ENCODE results near the gene ZSWIM8. TPM values are rescaled to one million over a fixed set of nuclear protein-coding genes. Genes with fewer than 3 reads are reported as not detected.
A peak's percentile ranks its signal among the peaks of the same experiment; 100 is the strongest.

The ZSWIM8 gene
- total and polyA plus RNA-seq, 4 experiments from 2014 or later, result 4.5 to 100 (median 58.9) TPM

DNA sequence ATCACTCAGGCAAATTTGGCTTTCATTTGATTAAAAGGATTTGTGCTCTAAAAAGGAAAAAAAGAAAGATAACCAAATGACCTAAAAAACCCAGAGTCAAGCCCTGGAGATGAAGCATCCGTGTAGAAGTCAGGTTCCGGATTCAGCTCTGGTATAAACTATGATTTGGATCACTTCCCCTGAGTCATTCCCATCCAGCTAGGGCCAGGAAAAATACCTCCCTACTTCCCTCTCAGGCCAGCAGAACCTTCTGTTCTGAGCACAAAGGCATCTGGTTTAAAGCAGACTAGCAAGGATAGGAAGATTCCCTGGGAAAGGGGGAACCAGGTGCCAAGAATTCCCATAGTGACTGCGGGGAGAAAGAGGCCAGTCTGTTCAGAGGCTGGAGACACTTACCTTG, 51.7 kb downstream of the ZSWIM8 start:
- intact Hi-C loops (cut with micrococcal nuclease), result no loop called here
- CTCF ChIA-PET (ENCODE audit: partially characterized antibody), result interaction anchor here (0.9 to 3.8 kb wide), 2 partner anchors 9 to 43 kb away, joined by 3 to 20 read pairs; no protein-coding TSS in a partner anchor
- Mint-ChIP-seq H3K27me3 (no peaks in the 10 kb centered on the region), H3K36me3 (peaks cover 35 to 61% of the 10 kb centered on the region in 2 donors), H3K27ac (peak overlapping the region in 3 of 7 donors; percentile 4 to 42 (median 42)), H3K9me3 (no peaks in the 10 kb centered on the region), H3K4me1 (no peaks in the 10 kb centered on the region), H3K4me3 (no peak overlapping the region)
- H3K36me3 ChIP-seq (ENCODE audit: insufficient read depth, low read length), result peaks cover 59% of the 10 kb centered on the region
- DNase-seq, result no peak
- no peak overlapping the region for H3K4me3 ChIP-seq (ENCODE audit: low read length in 2 of 2)
- POLR2A ChIA-PET (ENCODE audit: partially characterized antibody), result interaction anchor here (1.2 kb wide), 1 partner anchor 43 kb away, joined by 3 read pairs; no protein-coding TSS in a partner anchor
- H3K27me3 ChIP-seq (ENCODE audit: insufficient read depth, low read length), result no peaks in the 10 kb centered on the region
- no peak overlapping the region for H3K27ac ChIP-seq (ENCODE audit: low read depth, low read length)
- H3K4me1 ChIP-seq (ENCODE audit: insufficient read depth, low read length), result no peaks in the 10 kb centered on the region
- no peaks in the 10 kb centered on the region for H3K9me3 ChIP-seq (ENCODE audit: control insufficient read depth in 1 of 2, low read length in 2 of 2)

DNA sequence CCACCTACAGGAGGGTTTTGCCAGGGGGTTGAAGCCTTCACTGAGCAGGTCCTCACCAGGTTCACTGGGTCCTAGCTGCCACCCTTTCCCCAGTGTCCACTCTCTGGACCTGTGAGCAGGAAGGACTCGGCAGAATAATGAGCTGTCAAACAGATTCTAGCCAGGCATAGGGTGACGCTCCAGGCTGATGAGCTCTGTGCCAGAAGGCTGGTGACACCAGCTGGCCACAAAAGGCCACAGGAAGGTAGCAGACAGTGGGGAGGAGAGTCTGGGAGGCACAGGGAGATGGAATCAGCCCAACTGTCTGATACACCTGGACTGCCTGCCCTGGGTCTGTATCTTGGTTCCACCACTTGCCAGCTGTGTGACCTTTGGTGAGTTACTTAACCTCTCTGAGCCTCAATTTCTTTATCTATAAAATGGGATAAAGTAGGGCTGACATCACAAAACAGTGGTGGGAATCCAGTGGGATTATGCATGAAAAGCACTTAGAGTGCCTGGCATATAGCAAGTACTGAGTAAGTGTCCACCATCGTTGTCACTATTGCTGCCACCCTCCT, 52.7 kb downstream of the ZSWIM8 start:
- Histone ChIP-seq H3K36me3 (ENCODE audit: insufficient read depth, low read length) (peaks cover 69% of the 10 kb centered on the region), H3K4me1 (ENCODE audit: insufficient read depth, low read length) (no peaks in the 10 kb centered on the region), H3K27me3 (ENCODE audit: insufficient read depth, low read length) (no peaks in the 10 kb centered on the region), H3K9me3 (ENCODE audit: control insufficient read depth in 1 of 2, low read length in 2 of 2) (no peaks in the 10 kb centered on the region), H3K27ac (ENCODE audit: low read depth, low read length) (no peak overlapping the region), H3K4me3 (ENCODE audit: low read length in 2 of 2) (no peak overlapping the region)
- no peaks in the 10 kb centered on the region for H3K27me3 Mint-ChIP-seq
- intact Hi-C loops (cut with micrococcal nuclease), result no loop called here
- H3K9me3 Mint-ChIP-seq, result no peaks in the 10 kb centered on the region
- ChIA-PET POLR2A (ENCODE audit: partially characterized antibody) (interaction anchor here (1.0 kb wide), 1 partner anchor 37 kb away, joined by 3 read pairs; the partner anchor contains the start of gene CAMK2G), CTCF (ENCODE audit: partially characterized antibody) (interaction anchor here (1.0 to 3.8 kb wide), 4 partner anchors 11 to 98 kb away, joined by 3 to 20 read pairs (median 5); no protein-coding TSS in a partner anchor)
- peak overlapping the region in 2 of 7 donors; percentile 37 to 79 for H3K27ac Mint-ChIP-seq
- peaks cover 35 to 69% of the 10 kb centered on the region in 2 donors for H3K36me3 Mint-ChIP-seq
- DNase-seq, result no peak
- no peaks in the 10 kb centered on the region for H3K4me1 Mint-ChIP-seq
- no peak overlapping the region for H3K4me3 Mint-ChIP-seq

DNA sequence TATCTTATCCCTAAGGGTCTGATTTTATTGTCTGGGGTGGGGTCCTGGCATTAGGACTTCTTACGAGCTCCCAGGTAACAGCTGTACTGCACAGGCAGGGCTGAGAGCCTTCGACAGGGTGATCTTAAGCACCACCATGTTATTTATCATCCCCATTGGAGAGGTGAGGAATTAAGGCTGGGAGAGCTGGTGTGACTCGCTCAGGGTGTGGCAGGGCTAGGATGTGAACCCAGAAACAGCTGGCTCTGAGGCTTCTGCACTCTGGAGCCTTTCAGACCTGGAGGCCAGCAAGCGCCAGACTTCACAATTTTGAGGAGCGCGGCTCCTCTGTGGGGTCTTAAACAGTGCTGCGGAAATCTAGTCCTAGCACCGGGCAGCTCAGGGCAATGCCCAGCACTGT, 53.4 kb downstream of the ZSWIM8 start:
- Mint-ChIP-seq H3K4me1 (no peaks in the 10 kb centered on the region), H3K27ac (peak overlapping the region in 3 of 7 donors; percentile 37 to 58 (median 46)), H3K4me3 (no peak overlapping the region), H3K36me3 (peaks cover 42 to 75% of the 10 kb centered on the region in 2 donors), H3K27me3 (no peaks in the 10 kb centered on the region), H3K9me3 (no peaks in the 10 kb centered on the region)
- H3K9me3 ChIP-seq (ENCODE audit: control insufficient read depth in 1 of 2, low read length in 2 of 2), result no peaks in the 10 kb centered on the region
- CTCF ChIA-PET (ENCODE audit: partially characterized antibody), result interaction anchor here (1.0 to 3.8 kb wide), 4 partner anchors 10 to 97 kb away, joined by 3 to 20 read pairs (median 5); no protein-coding TSS in a partner anchor
- H3K27ac ChIP-seq (ENCODE audit: low read depth, low read length), result no peak overlapping the region
- POLR2A ChIA-PET (ENCODE audit: partially characterized antibody), result interaction anchor here (1.0 kb wide), 1 partner anchor 36 kb away, joined by 3 read pairs; the partner anchor contains the start of gene CAMK2G
- H3K4me3 ChIP-seq (ENCODE audit: low read length in 2 of 2), result no peak overlapping the region
- no peaks in the 10 kb centered on the region for H3K27me3 ChIP-seq (ENCODE audit: insufficient read depth, low read length)
- no peak for DNase-seq
- intact Hi-C loops (cut with micrococcal nuclease), result no loop called here
- H3K36me3 ChIP-seq (ENCODE audit: insufficient read depth, low read length), result peaks cover 69% of the 10 kb centered on the region
- no peaks in the 10 kb centered on the region for H3K4me1 ChIP-seq (ENCODE audit: insufficient read depth, low read length)

DNA sequence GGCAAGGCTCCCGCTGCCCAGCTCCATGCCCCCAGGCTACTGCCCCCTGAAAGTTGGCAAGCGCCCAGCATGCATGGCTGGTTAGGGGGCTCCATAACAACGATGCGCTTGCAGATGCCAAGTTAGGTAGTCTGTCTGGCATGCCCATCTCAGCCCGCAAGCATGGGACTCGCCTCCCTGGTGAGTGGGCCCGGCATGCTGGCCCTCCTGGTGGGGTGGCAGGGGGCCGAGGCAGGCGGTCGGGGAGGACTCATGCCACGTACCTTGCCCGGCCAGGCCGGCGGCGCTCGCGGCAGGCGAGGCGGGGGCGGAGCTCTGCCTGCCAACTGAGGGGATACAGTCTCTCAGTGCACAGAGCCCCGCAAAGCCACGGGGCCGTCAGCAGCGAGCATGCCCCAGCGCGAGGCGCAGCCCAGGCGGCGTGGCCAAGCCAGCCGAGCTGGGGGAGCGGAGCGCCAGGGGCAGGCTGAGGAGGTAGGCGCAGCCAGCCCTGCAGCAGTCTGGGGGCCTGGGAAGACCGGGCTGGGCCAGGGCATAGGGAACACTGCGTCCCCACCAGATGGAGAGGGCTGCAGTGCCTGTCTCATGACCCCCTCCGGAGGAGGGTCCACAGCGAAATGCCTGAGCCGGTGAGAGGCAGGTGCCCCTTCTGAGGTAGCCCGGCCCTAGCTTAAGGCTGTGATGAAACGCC, 54.0 kb downstream of the ZSWIM8 start:
- no peak for DNase-seq
- H3K4me1 Mint-ChIP-seq, result no peaks in the 10 kb centered on the region
- intact Hi-C loops (cut with micrococcal nuclease), result no loop called here
- no peak overlapping the region for H3K4me3 ChIP-seq (ENCODE audit: low read length in 2 of 2)
- H3K36me3 ChIP-seq (ENCODE audit: insufficient read depth, low read length), result peaks cover 69% of the 10 kb centered on the region
- no peak overlapping the region for H3K4me3 Mint-ChIP-seq
- H3K27ac Mint-ChIP-seq, result no peak overlapping the region
- no peaks in the 10 kb centered on the region for H3K27me3 ChIP-seq (ENCODE audit: insufficient read depth, low read length)
- CTCF ChIA-PET (ENCODE audit: partially characterized antibody), result interaction anchor here (1.0 to 3.8 kb wide), 5 partner anchors 10 to 47 kb away, joined by 3 to 20 read pairs (median 7); no protein-coding TSS in a partner anchor
- no peaks in the 10 kb centered on the region for H3K9me3 ChIP-seq (ENCODE audit: control insufficient read depth in 1 of 2, low read length in 2 of 2)
- no peaks in the 10 kb centered on the region for H3K4me1 ChIP-seq (ENCODE audit: insufficient read depth, low read length)
- H3K27ac ChIP-seq (ENCODE audit: low read depth, low read length), result no peak overlapping the region
- no peaks in the 10 kb centered on the region for H3K27me3 Mint-ChIP-seq
- no peaks in the 10 kb centered on the region for H3K9me3 Mint-ChIP-seq
- POLR2A ChIA-PET (ENCODE audit: partially characterized antibody), result interaction anchor here (1.0 kb wide), 1 partner anchor 35 kb away, joined by 3 read pairs; the partner anchor contains the start of gene CAMK2G
- H3K36me3 Mint-ChIP-seq, result peaks cover 40 to 73% of the 10 kb centered on the region in 2 donors

DNA sequence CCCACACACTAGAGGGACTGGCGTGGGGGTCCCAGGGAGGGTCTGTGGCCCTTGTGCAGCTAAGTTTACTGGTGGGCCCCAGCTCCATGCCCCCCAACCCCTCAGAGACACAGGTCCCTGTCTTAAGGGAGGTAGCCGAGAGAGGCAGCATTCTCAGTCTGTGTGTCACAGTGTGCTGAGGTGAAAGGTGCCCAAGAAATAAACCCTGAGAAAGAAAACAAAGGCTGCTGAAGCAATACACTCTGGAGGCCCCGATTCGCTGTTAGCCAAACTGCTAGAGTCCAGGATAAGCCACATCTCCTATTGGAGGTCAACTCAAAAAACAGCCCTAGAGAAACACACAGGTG, 54.6 kb downstream of the ZSWIM8 start:
- ChIA-PET POLR2A (ENCODE audit: partially characterized antibody) (no interaction called here), CTCF (ENCODE audit: partially characterized antibody) (interaction anchor here (1.0 to 1.8 kb wide), 3 partner anchors 10 to 46 kb away, joined by 3 to 8 read pairs (median 4); no protein-coding TSS in a partner anchor)

DNA sequence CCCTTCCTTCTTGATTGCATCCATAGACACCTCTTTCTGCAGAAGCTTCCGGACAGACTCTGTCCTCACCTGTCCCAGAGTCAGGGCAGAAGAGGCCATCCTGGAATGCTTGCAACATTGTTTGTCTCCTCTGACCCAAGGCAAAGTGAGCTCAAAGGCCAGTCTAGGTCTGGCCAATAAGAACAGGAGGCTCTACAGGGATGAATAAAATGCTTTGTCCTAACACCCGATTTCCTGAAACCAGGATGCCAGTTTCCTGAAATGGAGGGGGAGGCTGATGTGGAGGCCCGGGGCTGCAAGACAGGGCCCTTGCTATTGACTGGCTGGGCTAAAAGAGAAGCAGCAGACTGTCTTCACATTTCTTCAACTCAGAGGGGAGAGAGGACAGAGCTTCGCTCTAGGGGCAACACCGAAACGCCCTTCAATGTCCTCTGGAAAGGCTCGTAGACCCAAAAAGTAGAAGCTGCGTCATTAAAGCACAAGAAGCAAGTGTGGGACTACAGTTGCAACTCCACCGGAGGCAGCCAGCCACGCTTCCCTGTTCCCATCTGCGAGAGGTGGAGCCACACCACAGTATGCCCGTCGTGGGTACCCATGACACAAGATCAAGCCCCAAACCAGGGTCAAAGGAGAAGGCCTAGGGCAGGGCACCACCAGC, 55.1 kb downstream of the ZSWIM8 start:
- intact Hi-C loops (cut with micrococcal nuclease), result no loop called here
- peak overlapping the region in 1 of 7 donors; percentile 56 for H3K27ac Mint-ChIP-seq
- H3K4me1 Mint-ChIP-seq, result no peaks in the 10 kb centered on the region
- no peak for DNase-seq
- H3K27ac ChIP-seq (ENCODE audit: low read depth, low read length), result no peak overlapping the region
- H3K9me3 ChIP-seq (ENCODE audit: control insufficient read depth in 1 of 2, low read length in 2 of 2), result no peaks in the 10 kb centered on the region
- H3K27me3 ChIP-seq (ENCODE audit: insufficient read depth, low read length), result no peaks in the 10 kb centered on the region
- no peaks in the 10 kb centered on the region for H3K9me3 Mint-ChIP-seq
- CTCF ChIA-PET (ENCODE audit: partially characterized antibody), result interaction anchor here (1.0 to 1.8 kb wide), 3 partner anchors 9 to 46 kb away, joined by 3 to 8 read pairs (median 4); no protein-coding TSS in a partner anchor
- H3K36me3 Mint-ChIP-seq, result peaks cover 35 to 71% of the 10 kb centered on the region in 2 donors
- H3K4me3 Mint-ChIP-seq, result no peak overlapping the region
- H3K27me3 Mint-ChIP-seq, result no peaks in the 10 kb centered on the region
- peaks cover 69% of the 10 kb centered on the region for H3K36me3 ChIP-seq (ENCODE audit: insufficient read depth, low read length)
- no peaks in the 10 kb centered on the region for H3K4me1 ChIP-seq (ENCODE audit: insufficient read depth, low read length)
- POLR2A ChIA-PET (ENCODE audit: partially characterized antibody), result no interaction called here
- H3K4me3 ChIP-seq (ENCODE audit: low read length in 2 of 2), result no peak overlapping the region

More for the DNA sequence above, 54.6 kb downstream of the ZSWIM8 start:
- H3K36me3 Mint-ChIP-seq, result peaks cover 34 to 72% of the 10 kb centered on the region in 2 donors
- Histone ChIP-seq H3K27ac (ENCODE audit: low read depth, low read length) (no peak overlapping the region), H3K27me3 (ENCODE audit: insufficient read depth, low read length) (no peaks in the 10 kb centered on the region), H3K9me3 (ENCODE audit: control insufficient read depth in 1 of 2, low read length in 2 of 2) (no peaks in the 10 kb centered on the region), H3K4me3 (ENCODE audit: low read length in 2 of 2) (no peak overlapping the region), H3K36me3 (ENCODE audit: insufficient read depth, low read length) (peaks cover 69% of the 10 kb centered on the region), H3K4me1 (ENCODE audit: insufficient read depth, low read length) (no peaks in the 10 kb centered on the region)
- DNase-seq, result no peak
- no peak overlapping the region for H3K4me3 Mint-ChIP-seq
- H3K27me3 Mint-ChIP-seq, result no peaks in the 10 kb centered on the region
- intact Hi-C loops (cut with micrococcal nuclease), result no loop called here
- no peak overlapping the region for H3K27ac Mint-ChIP-seq
- no peaks in the 10 kb centered on the region for H3K9me3 Mint-ChIP-seq
- no peaks in the 10 kb centered on the region for H3K4me1 Mint-ChIP-seq

DNA sequence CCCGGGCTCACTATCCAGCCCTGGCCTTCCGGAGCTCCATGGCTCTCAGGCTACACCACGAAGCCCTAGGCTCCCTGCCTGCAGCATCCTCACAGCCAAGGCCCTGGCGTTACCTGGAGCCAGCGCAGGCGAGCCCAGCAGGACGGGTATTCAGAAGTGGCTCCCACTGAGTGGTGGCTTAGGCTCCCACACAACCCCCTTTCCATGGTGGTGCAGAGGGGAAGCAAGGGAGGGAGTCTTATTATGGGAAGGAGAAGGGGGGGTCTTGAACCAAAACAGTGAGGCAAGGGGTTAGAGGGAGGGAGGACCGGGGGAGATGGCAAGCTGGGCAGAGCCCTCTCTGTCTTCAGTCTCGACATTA, 55.6 kb downstream of the ZSWIM8 start:
- H3K36me3 ChIP-seq (ENCODE audit: insufficient read depth, low read length), result peaks cover 69% of the 10 kb centered on the region
- DNase-seq, result no peak
- Mint-ChIP-seq H3K27ac (peak overlapping the region in 1 of 7 donors; percentile 56), H3K4me1 (no peaks in the 10 kb centered on the region), H3K9me3 (no peaks in the 10 kb centered on the region), H3K27me3 (no peaks in the 10 kb centered on the region), H3K36me3 (peaks cover 39 to 70% of the 10 kb centered on the region in 2 donors), H3K4me3 (no peak overlapping the region)
- H3K9me3 ChIP-seq (ENCODE audit: control insufficient read depth in 1 of 2, low read length in 2 of 2), result no peaks in the 10 kb centered on the region
- POLR2A ChIA-PET (ENCODE audit: partially characterized antibody), result no interaction called here
- intact Hi-C loops (cut with micrococcal nuclease), result no loop called here
- H3K27ac ChIP-seq (ENCODE audit: low read depth, low read length), result no peak overlapping the region
- H3K27me3 ChIP-seq (ENCODE audit: insufficient read depth, low read length), result no peaks in the 10 kb centered on the region
- H3K4me1 ChIP-seq (ENCODE audit: insufficient read depth, low read length), result no peaks in the 10 kb centered on the region
- CTCF ChIA-PET (ENCODE audit: partially characterized antibody), result interaction anchor here (1.8 kb wide), 1 partner anchor 38 kb away, joined by 8 read pairs; no protein-coding TSS in a partner anchor
- H3K4me3 ChIP-seq (ENCODE audit: low read length in 2 of 2), result no peak overlapping the region

All from CD4-positive, alpha-beta memory T cell (primary cell).